GM12878 (cell line): ENCODE results near the gene MAD1L1. TPM values are rescaled to one million over a fixed set of nuclear protein-coding genes. Genes with fewer than 3 reads are reported as not detected.

Experiments used
- ATAC-seq: fragments of 200-7000 bp; cut with Tn5 transposase; 3 replicates; pipeline ENCODE4 v1.9.1; 2020; ENCODE audit warnings: mild to moderate bottlenecking, moderate library complexity
- BruUV-seq: library from RNA; stranded (reverse); fragments of 400-500 nt; replicated peaks from 2 replicates; lab custom pipeline; 2021; lab: Mats Ljungman, UMichigan
- CTCF ChIA-PET: fragments of 300-600 bp; sonication (Branson Sonifier 250); formaldehyde crosslinking; extraction: SDS; loops from one replicate; lab custom pipeline; 2021; ENCODE audit warnings: inconsistent platforms; lab: Yijun Ruan, JAX
- POLR2A ChIA-PET: fragments of 350-600 bp; formaldehyde crosslinking; extraction: SDS; loops from one replicate; lab custom pipeline; 2021; ENCODE audit warnings: inconsistent platforms; lab: Charles Lee
- RAD21 ChIA-PET: fragments of 300-600 bp; sonication (Branson Sonifier 250); formaldehyde crosslinking; loops from one replicate; lab custom pipeline; 2023; ENCODE audit warnings: antibody characterized with exemption; ENCODE audit not compliant: unreplicated experiment; lab: Charles Lee
- SMC1A ChIA-PET: fragments of 300-600 bp; sonication (Branson Sonifier 250); formaldehyde crosslinking; loops from one replicate; lab custom pipeline; 2023; ENCODE audit not compliant: unreplicated experiment, uncharacterized antibody; lab: Charles Lee
- DNase-seq: peaks from one replicate; pipeline ENCODE4 v3.0.0-alpha.2; 2011; ENCODE audit warnings: low read depth, low spot score
- FAIRE-seq: peaks from 3 replicates; lab custom pipeline; 2011; peaks lifted over from hg19 to GRCh38; lab: Jason Lieb, UNC
- H2AFZ ChIP-seq: 2 replicates; pipeline ENCODE4 v1.6.0; 2011; ENCODE audit warnings: low read depth, low read length, control low read depth; ENCODE audit not compliant: control insufficient read depth
- H3K27ac ChIP-seq: 2 replicates; pipeline ENCODE4 v1.5.1; 2011; ENCODE audit warnings: control low read depth; ENCODE audit not compliant: control insufficient read depth, insufficient read depth
- H3K27me3 ChIP-seq, 2 experiments: replicated peaks in 1 of 2; 2 replicates each; pipeline versions ENCODE4 v1.6.0 to v1.6.1; 2011; ENCODE audit warnings: low read length in 1 of 2; ENCODE audit not compliant: control insufficient read depth in 2 of 2, insufficient read depth in 2 of 2
- H3K36me3 ChIP-seq, 2 experiments: 2 replicates each; pipeline ENCODE4 v1.5.1; 2011; ENCODE audit warnings: low read length in 1 of 2; ENCODE audit not compliant: control insufficient read depth in 2 of 2, insufficient read depth in 2 of 2
- H3K4me1 ChIP-seq: 2 replicates; pipeline ENCODE4 v1.6.1; 2011; ENCODE audit warnings: mild to moderate bottlenecking, low read length, moderate library complexity, mixed read lengths; ENCODE audit not compliant: control insufficient read depth, insufficient read depth
- H3K4me2 ChIP-seq: 2 replicates; pipeline ENCODE4 v1.6.0; 2011; ENCODE audit warnings: control low read depth; ENCODE audit not compliant: control insufficient read depth, insufficient read depth
- H3K4me3 ChIP-seq: fragments of 200-600 bp; sonication (generic); 2 replicates; pipeline ENCODE4 v1.5.1; 2016
- H3K79me2 ChIP-seq: 2 replicates; pipeline ENCODE4 v1.6.0; 2011; ENCODE audit warnings: low read length; ENCODE audit not compliant: control insufficient read depth, insufficient read depth
- H3K9ac ChIP-seq: 2 replicates; pipeline ENCODE4 v1.8.0; 2011; ENCODE audit warnings: low read length, control low read depth, mixed read lengths; ENCODE audit not compliant: control insufficient read depth, insufficient read depth
- H3K9me3 ChIP-seq: replicated peaks from 3 replicates; pipeline ENCODE4 v1.5.1; 2011; ENCODE audit warnings: mild to moderate bottlenecking, low read length; ENCODE audit not compliant: control insufficient read depth, insufficient read depth
- H4K20me1 ChIP-seq: 2 replicates; pipeline ENCODE4 v1.6.0; 2011; ENCODE audit not compliant: control insufficient read depth, insufficient read depth
- BCL11A ChIP-seq: IDR thresholded peaks from 2 replicates; pipeline ENCODE4 v1.6.1; 2011; ENCODE audit warnings: low read depth, low read length
- CEBPB ChIP-seq, 2 experiments: fragments of 150-350 bp in 1 of 2; IDR thresholded peaks; 2 replicates each; pipeline ENCODE4 v1.6.1; 2012 to 2014; ENCODE audit warnings: low read depth in 2 of 2, low read length in 2 of 2, borderline replicate concordance in 1 of 2, inconsistent platforms in 1 of 2
- DPF2 ChIP-seq: fragments of 450-650 bp; IDR thresholded peaks from 2 replicates; pipeline ENCODE4 v1.6.1; 2017; ENCODE audit warnings: mild to moderate bottlenecking
- FOS ChIP-seq: IDR thresholded peaks from 3 replicates; pipeline ENCODE4 v1.6.1; 2011; ENCODE audit warnings: borderline replicate concordance; ENCODE audit not compliant: insufficient read length; ENCODE audit errors: extremely low read depth
- JUND ChIP-seq: IDR thresholded peaks from 2 replicates; pipeline ENCODE4 v1.6.1; 2012; ENCODE audit warnings: low read depth, mild to moderate bottlenecking, low read length, improper control_type of control experiment, moderate library complexity
- KAT2A ChIP-seq: conservative IDR thresholded peaks from 2 replicates; pipeline ENCODE4 v1.6.1; 2011; ENCODE audit warnings: low read depth, low read length; ENCODE audit not compliant: control insufficient read depth
- MYC ChIP-seq: IDR thresholded peaks from 2 replicates; pipeline ENCODE4 v1.6.1; 2011; ENCODE audit warnings: mild to moderate bottlenecking, low read length, moderate library complexity, inconsistent platforms; ENCODE audit not compliant: insufficient read depth, insufficient replicate concordance, insufficient read length, severe bottlenecking
- NRF1 ChIP-seq: conservative IDR thresholded peaks from 2 replicates; pipeline ENCODE4 v1.6.1; 2011; ENCODE audit warnings: mild to moderate bottlenecking, low read depth, low read length, improper control_type of control experiment
- POLR2AphosphoS2 ChIP-seq: IDR thresholded peaks from 2 replicates; pipeline ENCODE4 v1.6.1; 2011; ENCODE audit warnings: low read depth, mild to moderate bottlenecking, low read length, improper control_type of control experiment, moderate library complexity
- SKIL ChIP-seq: fragments of 450-650 bp; IDR thresholded peaks from 2 replicates; pipeline ENCODE4 v1.6.1; 2017; ENCODE audit warnings: mild to moderate bottlenecking, low read depth, inconsistent platforms; ENCODE audit not compliant: poor library complexity, severe bottlenecking
- TCF7 ChIP-seq: IDR thresholded peaks from 2 replicates; pipeline ENCODE4 v1.6.1; 2014; ENCODE audit warnings: antibody characterized with exemption, borderline replicate concordance
- USF1 ChIP-seq: IDR thresholded peaks from 2 replicates; pipeline ENCODE4 v1.6.1; 2011; ENCODE audit warnings: borderline replicate concordance, low read depth, mild to moderate bottlenecking, moderate library complexity, mixed read lengths, low read length; ENCODE audit not compliant: insufficient read depth; ENCODE audit errors: extremely low read length
- WGBS: methylation state at CpG from one replicate; pipeline ENCODE4 v1.1.6; 2016; ENCODE audit warnings: low lambda C conversion rate; ENCODE audit not compliant: insufficient replicate concordance, insufficient coverage; ENCODE audit errors: missing lambda C conversion rate; 5-methylcytosine and 5-hydroxymethylcytosine counted together
- in situ Hi-C: fragments of 300-500 bp; cut with MboI; formaldehyde crosslinking; loops from 9 replicates; pipeline ENCODE4 v1.14.3; 2018; ENCODE audit warnings: mixed read lengths
- intact Hi-C: fragments of 100-400 bp; cut with micrococcal nuclease; formaldehyde crosslinking; loops from one replicate; pipeline ENCODE4 v1.14.2; 2022; ENCODE audit not compliant: unreplicated experiment
- polyA plus RNA-seq, 11 experiments: library from polyadenylated mRNA; depleted of rRNA in 4 of 11; unstranded in 6 of 11; stranded (reverse) in 5 of 11; fragments of >200 nt; fragmentation: Nextera tagmentation in 4 of 11; fragmentation: Illumina TruSeq in 1 of 11; extraction: Ambion mirVana in 4 of 11; extraction: Trizol in 1 of 11; gene quantifications; 1 replicate in 1 of 11; 2 replicates in 10 of 11; pipeline versions ENCODE4 v1.2.1 to v1.2.3, GENCODE V29; 2011 to 2016; ENCODE audit warnings: inconsistent platforms in 2 of 11, missing spikeins in 2 of 11, low read depth in 1 of 11
- total RNA-seq, 4 experiments: library from RNA; depleted of rRNA in 3 of 4; stranded (reverse); fragments of >200 nt in 3 of 4; fragmentation: Illumina TruSeq in 1 of 4; extraction: Trizol in 1 of 4; gene quantifications; 2 replicates each; pipeline versions ENCODE4 v1.2.1 to v1.2.3, GENCODE V29; 2013 to 2021

Gene MAD1L1
- total and polyA plus RNA-seq, 10 of the 15 experiments (the other 5 are each of a cell fraction or from before 2014, with no cell fraction given), result 2.2 to 76.8 (median 38.3) TPM

- intact Hi-C loops (no loop called here), in situ Hi-C loops (no loop called here)
- ATAC-seq, result no peak
- FAIRE-seq, result no peak
- Histone ChIP-seq H3K4me3 (no peak overlapping the region), H2AFZ (no peak overlapping the region), H3K79me2 (no peaks in the 10 kb centered on the region), H3K4me2 (no peak overlapping the region), H3K9ac (no peak overlapping the region), H3K27ac (no peak overlapping the region), H4K20me1 (no peaks in the 10 kb centered on the region), H3K4me1 (no peaks in the 10 kb centered on the region), H3K9me3 (no peaks in the 10 kb centered on the region), H3K36me3 (peaks cover 5 to 14% of the 10 kb centered on the region in 2 experiments; a peak in 3 of 4 replicates), H3K27me3 (no peaks in the 10 kb centered on the region)
- RAD21 ChIA-PET, result no interaction called here
- DNase-seq, result no peak
- CTCF ChIA-PET, result interaction anchor here (1.4 kb wide), 1 partner anchor 25 kb away, joined by 3 read pairs; no protein-coding TSS in a partner anchor
- BruUV-seq, result no TSS peak
- SMC1A ChIA-PET, result no interaction called here
- TF ChIP-seq DPF2, result no peak
- TF ChIP-seq FOS, result no peak
- no peak for TF ChIP-seq USF1
- no peak for TF ChIP-seq SKIL
- TF ChIP-seq CEBPB (IDR thresholded peaks at IDR 0.05; ENCODE audit: borderline replicate concordance in 1 of 2, low read depth in 2 of 2, low read length in 2 of 2), result no peak
- TF ChIP-seq NRF1, result no peak
- no peak for TF ChIP-seq JUND
- TF ChIP-seq BCL11A, result no peak
- no peak for TF ChIP-seq TCF7
- TF ChIP-seq MYC, result no peak
- TF ChIP-seq KAT2A, result no peak
- TF ChIP-seq POLR2AphosphoS2, result no peak
- POLR2A ChIA-PET, result no interaction called here
- 92% methylated on average over 21 of the region's 25 CpGs for WGBS
Measured at GRCh38 chr7:2124604-2125345, 108.0 kb downstream of the MAD1L1 start.
